IMR-90 (cell line): ENCODE results near the gene INPP5F.

Source experiments
- CEBPB ChIP-seq: IDR thresholded peaks from 2 replicates; pipeline ENCODE4 v1.6.1; 2012; ENCODE audit warnings: low read depth, low read length, improper control_type of control experiment
- CHD1 ChIP-seq: IDR thresholded peaks from 2 replicates; pipeline ENCODE4 v1.6.1; 2012; ENCODE audit warnings: low read depth, low read length, improper control_type of control experiment
- MAFK ChIP-seq: IDR thresholded peaks from 2 replicates; pipeline ENCODE4 v1.6.1; 2012; ENCODE audit warnings: low read depth, low read length, improper control_type of control experiment
- MXI1 ChIP-seq: IDR thresholded peaks from 2 replicates; pipeline ENCODE4 v1.6.1; 2012; ENCODE audit warnings: low read depth, mild to moderate bottlenecking, low read length, moderate library complexity, borderline replicate concordance
- NFE2L2 ChIP-seq: fragments of 150-350 bp; IDR thresholded peaks from 2 replicates; pipeline ENCODE4 v1.6.1; 2016; ENCODE audit warnings: low read depth, mild to moderate bottlenecking, low read length
- POLR2A ChIP-seq: IDR thresholded peaks from 2 replicates; pipeline ENCODE4 v1.6.1; 2012; ENCODE audit warnings: mild to moderate bottlenecking, low read depth, low read length
- RAD21 ChIP-seq: IDR thresholded peaks from 2 replicates; pipeline ENCODE4 v1.6.1; 2012; ENCODE audit warnings: low read length, improper control_type of control experiment
- RCOR1 ChIP-seq: IDR thresholded peaks from 2 replicates; pipeline ENCODE4 v1.6.1; 2012; ENCODE audit warnings: mild to moderate bottlenecking, low read length, improper control_type of control experiment; ENCODE audit not compliant: insufficient replicate concordance
- RFX5 ChIP-seq: IDR thresholded peaks from 2 replicates; pipeline ENCODE4 v1.8.0; 2012; ENCODE audit warnings: low read depth, mild to moderate bottlenecking, low read length, moderate library complexity
- TF ChIP-seq, protein P1 (sequence below): conservative IDR thresholded peaks from 2 replicates; pipeline ENCODE4 v1.5.1; 2012; ENCODE audit warnings: mild to moderate bottlenecking, low read depth, low read length, improper control_type of control experiment
- TF ChIP-seq, protein P2 (sequence below): fragments of 150-350 bp; IDR thresholded peaks from 2 replicates; pipeline ENCODE4 v1.6.1; 2017; ENCODE audit warnings: mild to moderate bottlenecking, antibody characterized with exemption, low read length, low read depth

DNA sequence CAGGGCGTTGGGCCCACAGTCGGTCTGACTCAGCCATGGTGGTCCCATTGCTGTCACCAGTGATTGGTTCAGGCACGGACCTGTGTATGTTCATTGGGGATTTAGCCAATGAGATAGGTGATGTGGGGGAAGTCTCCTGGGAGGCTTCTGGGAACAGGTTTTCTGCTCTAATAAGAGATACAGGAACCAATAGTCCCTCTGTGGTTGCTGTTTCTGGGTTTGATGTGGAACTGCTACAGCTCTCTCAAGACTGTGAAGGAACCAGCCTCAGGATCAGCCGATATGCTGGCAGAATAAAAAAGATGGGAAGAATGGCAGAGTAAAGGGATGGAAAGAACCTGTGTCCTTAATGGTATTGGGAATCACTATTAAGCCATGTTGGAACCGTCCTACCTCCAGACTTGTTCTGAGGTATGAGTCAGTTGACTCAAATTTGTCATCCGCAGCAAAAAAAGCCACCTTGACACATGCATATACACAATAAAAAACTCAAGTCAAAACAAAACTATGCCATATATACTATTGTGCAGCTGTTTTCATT, 76.2 kb downstream of the INPP5F start:
- TF ChIP-seq, protein P1, sequence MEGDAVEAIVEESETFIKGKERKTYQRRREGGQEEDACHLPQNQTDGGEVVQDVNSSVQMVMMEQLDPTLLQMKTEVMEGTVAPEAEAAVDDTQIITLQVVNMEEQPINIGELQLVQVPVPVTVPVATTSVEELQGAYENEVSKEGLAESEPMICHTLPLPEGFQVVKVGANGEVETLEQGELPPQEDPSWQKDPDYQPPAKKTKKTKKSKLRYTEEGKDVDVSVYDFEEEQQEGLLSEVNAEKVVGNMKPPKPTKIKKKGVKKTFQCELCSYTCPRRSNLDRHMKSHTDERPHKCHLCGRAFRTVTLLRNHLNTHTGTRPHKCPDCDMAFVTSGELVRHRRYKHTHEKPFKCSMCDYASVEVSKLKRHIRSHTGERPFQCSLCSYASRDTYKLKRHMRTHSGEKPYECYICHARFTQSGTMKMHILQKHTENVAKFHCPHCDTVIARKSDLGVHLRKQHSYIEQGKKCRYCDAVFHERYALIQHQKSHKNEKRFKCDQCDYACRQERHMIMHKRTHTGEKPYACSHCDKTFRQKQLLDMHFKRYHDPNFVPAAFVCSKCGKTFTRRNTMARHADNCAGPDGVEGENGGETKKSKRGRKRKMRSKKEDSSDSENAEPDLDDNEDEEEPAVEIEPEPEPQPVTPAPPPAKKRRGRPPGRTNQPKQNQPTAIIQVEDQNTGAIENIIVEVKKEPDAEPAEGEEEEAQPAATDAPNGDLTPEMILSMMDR = no peak
- TF ChIP-seq CEBPB (no peak), POLR2A (no peak), RAD21 (no peak), MAFK (peak; percentile 65), CHD1 (no peak), RCOR1 (no peak), NFE2L2 (no peak), RFX5 (no peak), MXI1 (no peak)
- TF ChIP-seq, protein P2, sequence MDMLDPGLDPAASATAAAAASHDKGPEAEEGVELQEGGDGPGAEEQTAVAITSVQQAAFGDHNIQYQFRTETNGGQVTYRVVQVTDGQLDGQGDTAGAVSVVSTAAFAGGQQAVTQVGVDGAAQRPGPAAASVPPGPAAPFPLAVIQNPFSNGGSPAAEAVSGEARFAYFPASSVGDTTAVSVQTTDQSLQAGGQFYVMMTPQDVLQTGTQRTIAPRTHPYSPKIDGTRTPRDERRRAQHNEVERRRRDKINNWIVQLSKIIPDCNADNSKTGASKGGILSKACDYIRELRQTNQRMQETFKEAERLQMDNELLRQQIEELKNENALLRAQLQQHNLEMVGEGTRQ = no peak
